SK-N-SH (cell line): Measurements from ENCODE around the gene PIP5KL1. TPM values are rescaled to one million over a fixed set of nuclear protein-coding genes. Genes with fewer than 3 reads are reported as not detected.
A peak's percentile ranks its signal among the peaks of the same experiment; 100 is the strongest.

Source experiments
- CTCF ChIA-PET: fragments of 300-600, 350-600 bp; formaldehyde crosslinking; extraction: SDS; loops from one replicate; lab custom pipeline; 2021; lab: Yijun Ruan, JAX
- POLR2A ChIA-PET: fragments of 350-600 bp; sonication (Branson Sonifier 250); formaldehyde crosslinking; extraction: SDS; loops from one replicate; lab custom pipeline; 2020; ENCODE audit warnings: antibody characterized with exemption, inconsistent platforms; lab: Yijun Ruan, JAX
- DNase-seq: peaks from one replicate; pipeline ENCODE4 v3.0.0; 2012
- H2AFZ ChIP-seq: fragments of 200-600 bp; sonication (generic); 2 replicates; pipeline ENCODE4 v1.8.1; 2016; ENCODE audit warnings: antibody characterized with exemption, mild to moderate bottlenecking, low read depth
- H3F3A ChIP-seq: fragments of 200-600 bp; sonication (generic); replicated peaks from 2 replicates; pipeline ENCODE3; 2016; ENCODE audit warnings: antibody characterized with exemption, mild to moderate bottlenecking; ENCODE audit not compliant: insufficient read depth
- H3K27ac ChIP-seq, 2 experiments: fragments of 200-500 bp in 1 of 2; fragments of 200-600 bp in 1 of 2; sonication (Bioruptor generic) in 1 of 2; sonication (generic), shearing (Covaris generic) in 1 of 2; 2 replicates each; pipeline versions ENCODE4 v1.5.1 to v1.6.1; 2014 to 2016; ENCODE audit warnings: low read depth in 2 of 2, inconsistent platforms in 1 of 2, low read length in 1 of 2, mild to moderate bottlenecking in 1 of 2, mixed read lengths in 1 of 2
- H3K27me3 ChIP-seq: fragments of 200-600 bp; sonication (generic), shearing (Covaris generic); 2 replicates; pipeline ENCODE4 v1.6.1; 2016; ENCODE audit warnings: mixed run types; ENCODE audit not compliant: insufficient read depth
- H3K36me3 ChIP-seq, 2 experiments: fragments of 200-500 bp in 1 of 2; fragments of 200-600 bp in 1 of 2; sonication (Bioruptor generic) in 1 of 2; sonication (generic) in 1 of 2; replicated peaks in 1 of 2; 2 replicates each; pipeline versions ENCODE3 to v1.5.1; 2014 to 2016; ENCODE audit warnings: low read length in 1 of 2, mild to moderate bottlenecking in 1 of 2; ENCODE audit not compliant: insufficient read depth in 2 of 2, control insufficient read depth in 1 of 2
- H3K4me1 ChIP-seq, 2 experiments: fragments of 200-500 bp in 1 of 2; fragments of 200-600 bp in 1 of 2; sonication (Bioruptor generic) in 1 of 2; sonication (generic), shearing (Covaris generic) in 1 of 2; 2 replicates each; pipeline versions ENCODE4 v1.5.1 to v1.6.1; 2014 to 2016; ENCODE audit warnings: low read depth in 1 of 2, low read length in 1 of 2, mixed run types in 1 of 2; ENCODE audit not compliant: insufficient read depth in 2 of 2, control insufficient read depth in 1 of 2
- H3K4me2 ChIP-seq: fragments of 200-600 bp; sonication (generic), shearing (Covaris generic); 2 replicates; pipeline ENCODE4 v1.6.1; 2017; ENCODE audit warnings: mixed run types
- H3K4me3 ChIP-seq, 2 experiments: fragments of 200-500 bp in 1 of 2; fragments of 200-600 bp in 1 of 2; sonication (Bioruptor generic) in 1 of 2; sonication (generic), shearing (Covaris generic) in 1 of 2; 2 replicates each; pipeline versions ENCODE4 v1.5.1 to v1.8.1; 2014 to 2016; ENCODE audit warnings: low read depth in 2 of 2, inconsistent platforms in 1 of 2, low read length in 1 of 2, mild to moderate bottlenecking in 1 of 2, mixed read lengths in 1 of 2, moderate library complexity in 1 of 2
- H3K79me2 ChIP-seq: fragments of 200-600 bp; sonication (generic); 2 replicates; pipeline ENCODE4 v1.8.1; 2017; ENCODE audit warnings: mild to moderate bottlenecking; ENCODE audit not compliant: insufficient read depth
- H3K9ac ChIP-seq: fragments of 200-600 bp; sonication (generic); 2 replicates; pipeline ENCODE4 v1.6.1; 2017; ENCODE audit warnings: mixed run types
- H3K9me2 ChIP-seq: fragments of 200-600 bp; sonication (generic); 2 replicates; pipeline ENCODE4 v1.6.1; 2017; ENCODE audit warnings: mixed run types
- H3K9me3 ChIP-seq: fragments of 200-600 bp; sonication (generic); 2 replicates; pipeline ENCODE4 v1.6.1; 2017; ENCODE audit warnings: mixed run types, mild to moderate bottlenecking, moderate library complexity
- H4K20me1 ChIP-seq: fragments of 200-600 bp; sonication (generic); 2 replicates; pipeline ENCODE4 v1.6.1; 2017; ENCODE audit warnings: mild to moderate bottlenecking, mixed run types; ENCODE audit not compliant: insufficient read depth
- CHD2 ChIP-seq: fragments of 150-350 bp; IDR thresholded peaks from 2 replicates; pipeline ENCODE4 v1.6.1; 2018; ENCODE audit warnings: low read length; ENCODE audit not compliant: partially characterized antibody
- FOXM1 ChIP-seq: IDR thresholded peaks from 2 replicates; pipeline ENCODE4 v1.4.0; 2012; ENCODE audit warnings: low read depth, mild to moderate bottlenecking
- GABPA ChIP-seq: IDR thresholded peaks from 2 replicates; pipeline ENCODE4 v1.4.0; 2012; ENCODE audit warnings: low read depth, mild to moderate bottlenecking
- MAX ChIP-seq: IDR thresholded peaks from 2 replicates; pipeline ENCODE4 v1.4.0; 2012; ENCODE audit warnings: low read depth
- NFIC ChIP-seq: IDR thresholded peaks from 2 replicates; pipeline ENCODE4 v1.4.0; 2012; ENCODE audit warnings: borderline replicate concordance
- NRF1 ChIP-seq: IDR thresholded peaks from 2 replicates; pipeline ENCODE4 v1.6.1; 2012; ENCODE audit warnings: low read depth, mild to moderate bottlenecking, low read length
- PBX3 ChIP-seq: IDR thresholded peaks from 2 replicates; pipeline ENCODE4; 2012
- POLR2AphosphoS5 ChIP-seq: IDR thresholded peaks from 2 replicates; pipeline ENCODE4 v1.6.1; 2012; ENCODE audit warnings: low read depth, low read length
- RAD21 ChIP-seq: IDR thresholded peaks from 2 replicates; pipeline ENCODE4 v1.6.1; 2012; ENCODE audit warnings: mild to moderate bottlenecking, low read length
- RCOR1 ChIP-seq: fragments of 150-350 bp; IDR thresholded peaks from 2 replicates; pipeline ENCODE4 v1.6.1; 2017; ENCODE audit warnings: antibody characterized with exemption, low read length
- RFX5 ChIP-seq: IDR thresholded peaks from 2 replicates; pipeline ENCODE4 v1.6.1; 2012; ENCODE audit warnings: mild to moderate bottlenecking, improper control_type of control experiment, low read length
- TAF1 ChIP-seq: IDR thresholded peaks from 2 replicates; pipeline ENCODE4 v1.6.1; 2012; ENCODE audit warnings: low read depth, mild to moderate bottlenecking, low read length, moderate library complexity, borderline replicate concordance
- YY1 ChIP-seq: IDR thresholded peaks from 2 replicates; pipeline ENCODE4 v1.4.0; 2012; ENCODE audit warnings: low read depth, mild to moderate bottlenecking
- ZBTB33 ChIP-seq: IDR thresholded peaks from 2 replicates; pipeline ENCODE4 v1.4.0; 2012; ENCODE audit warnings: low read depth, borderline replicate concordance
- WGBS: methylation state at CpG from one replicate; pipeline ENCODE4 v1.1.6; 2017; ENCODE audit warnings: low lambda C conversion rate; 5-methylcytosine and 5-hydroxymethylcytosine counted together
- polyA plus RNA-seq, 3 experiments: library from polyadenylated mRNA; depleted of rRNA; stranded (reverse); fragments of >200 nt; gene quantifications; 2 replicates each; pipeline ENCODE4 v1.2.3, GENCODE V29; 2012

Gene PIP5KL1
- polyA plus RNA-seq, 1 of the 3 experiments (the other 2 are of a cell fraction): 4.0 TPM

- peak; percentile 31; the same call in 1 of the 2 replicates for TF ChIP-seq TAF1
- TF ChIP-seq ZBTB33: no peak
- no peak for TF ChIP-seq MAX
- TF ChIP-seq YY1: no peak
Observed at GRCh38 chr9:127899128-127899943, 31.2 kb downstream of the PIP5KL1 start, which contains the start of gene ST6GALNAC6 (continued).

GRCh38 chr9:127898433-127899127 lies 32.0 kb downstream of the PIP5KL1 start:
- ChIA-PET POLR2A (interaction anchor here (0.7 to 1.9 kb wide), 3 partner anchors 14 to 30 kb away, joined by 3 to 7 read pairs (median 4); partner anchors contain the start of gene ST6GALNAC4), CTCF (interaction anchor here (0.7 to 2.0 kb wide), 6 partner anchors 9 to 219 kb away, joined by 3 to 11 read pairs (median 3); partner anchors contain the start of gene TOR2A)
- peaks cover 9 to 22% of the 10 kb centered on the region in 2 experiments; a peak in 2 of 4 replicates for H3K4me1 ChIP-seq
- TF ChIP-seq PBX3: peak; percentile 64; the same call in 1 of the 2 replicates
- TF ChIP-seq RFX5: no peak
- TF ChIP-seq GABPA: no peak
- TF ChIP-seq RAD21: no peak
- no peak for TF ChIP-seq NRF1
- no peak for TF ChIP-seq NFIC
- no peak for TF ChIP-seq CHD2
- no peak for TF ChIP-seq POLR2AphosphoS5
- 0 out of 2 replicates have a peak, but pooled peaks have one; percentile 20 for TF ChIP-seq RCOR1
- TF ChIP-seq FOXM1: no peak
- DNase-seq: peak; percentile 73
- no peaks in the 10 kb centered on the region for H3K27me3 ChIP-seq
- peak overlapping the region; percentile 63 for H2AFZ ChIP-seq
- peaks cover 26% of the 10 kb centered on the region for H3K79me2 ChIP-seq
- H3F3A ChIP-seq: peaks cover 8% of the 10 kb centered on the region
- peak overlapping the region; percentile 88 for H3K4me3 ChIP-seq
- H4K20me1 ChIP-seq: no peaks in the 10 kb centered on the region
- peak overlapping the region; percentile 73 to 76 for H3K27ac ChIP-seq
- 54% methylated on average over 9 of the region's 32 CpGs for WGBS
- no peaks in the 10 kb centered on the region for H3K9me3 ChIP-seq
- no peaks in the 10 kb centered on the region for H3K9me2 ChIP-seq
- peak overlapping the region; percentile 89 for H3K9ac ChIP-seq
- peaks cover 27 to 33% of the 10 kb centered on the region in 2 experiments for H3K36me3 ChIP-seq
- H3K4me2 ChIP-seq: peak overlapping the region; percentile 98
